ENCODE data around the gene NUP205. TPM values are rescaled to one million over a fixed set of nuclear protein-coding genes. Genes with fewer than 3 reads are reported as not detected.
A peak's percentile ranks its signal among the peaks of the same experiment; 100 is the strongest.

The NUP205 gene
- 147 and 148 TPM in 2 replicates for total RNA-seq
- long read RNA-seq, partial matches to known transcripts: 69 of 83 reads
- long read RNA-seq, other reads (novel, unspliced or antisense): 14 of 83 reads

- peaks cover 16% of the 10 kb centered on the region for H3K4me1 Mint-ChIP-seq
- TF ChIP-seq CTCF (conservative IDR thresholded peaks at IDR 0.05): no peak
- H3K36me3 Mint-ChIP-seq (ENCODE audit: low read depth): peaks cover 3% of the 10 kb centered on the region
- H3K9me3 Mint-ChIP-seq: no peaks in the 10 kb centered on the region
- peak within 1 kb of the TSS; percentile 24 for H3K4me3 Mint-ChIP-seq
- no peak within 1 kb of the TSS for H3K27ac Mint-ChIP-seq (ENCODE audit: unreplicated experiment)
- DNase-seq (ENCODE audit: low read depth, low spot score): peak; percentile 74
- no peaks in the 10 kb centered on the region for H3K27me3 Mint-ChIP-seq (ENCODE audit: low read depth)
Observed at GRCh38 chr7:135557455-135558336, at the start of gene NUP205. Gene NUP205, plus strand, starts transcription at chr7:135557917. Its CDS starts 28 bp downstream, at chr7:135557945.

GRCh38 chr7:135508883-135509588 lies 48.7 kb upstream of the NUP205 start:
- no peak for TF ChIP-seq CTCF (conservative IDR thresholded peaks at IDR 0.05)
- no peak overlapping the region for H3K27ac Mint-ChIP-seq (ENCODE audit: unreplicated experiment)
- peaks cover 8% of the 10 kb centered on the region for H3K4me1 Mint-ChIP-seq
- DNase-seq (ENCODE audit: low read depth, low spot score): peak; percentile 22
- H3K36me3 Mint-ChIP-seq (ENCODE audit: low read depth): peaks cover 3% of the 10 kb centered on the region
- H3K27me3 Mint-ChIP-seq (ENCODE audit: low read depth): no peaks in the 10 kb centered on the region
- no peaks in the 10 kb centered on the region for H3K9me3 Mint-ChIP-seq
- H3K4me3 Mint-ChIP-seq: no peak overlapping the region

- Mint-ChIP-seq H3K9me3 (no peaks in the 10 kb centered on the region), H3K4me3 (no peak overlapping the region), H3K27me3 (ENCODE audit: low read depth) (no peaks in the 10 kb centered on the region), H3K4me1 (peaks cover 8% of the 10 kb centered on the region), H3K36me3 (ENCODE audit: low read depth) (peaks cover 3% of the 10 kb centered on the region), H3K27ac (ENCODE audit: unreplicated experiment) (no peak overlapping the region)
- no peak for TF ChIP-seq CTCF (conservative IDR thresholded peaks at IDR 0.05)
- no peak for DNase-seq (ENCODE audit: low read depth, low spot score)
Observed at GRCh38 chr7:135509589-135509838, 48.2 kb upstream of the NUP205 start.

GRCh38 chr7:135509839-135510591 lies 47.7 kb upstream of the NUP205 start, which contains the start of gene CNOT4:
Gene CNOT4, minus strand, starts transcription at chr7:135510102. Its CDS starts 71,771 bp downstream, at chr7:135438331.
- Mint-ChIP-seq H3K4me1 (peaks cover 8% of the 10 kb centered on the region), H3K9me3 (no peaks in the 10 kb centered on the region), H3K36me3 (ENCODE audit: low read depth) (peaks cover under 1% of the 10 kb centered on the region), H3K4me3 (no peak within 1 kb of the TSS), H3K27ac (ENCODE audit: unreplicated experiment) (no peak within 1 kb of the TSS), H3K27me3 (ENCODE audit: low read depth) (no peaks in the 10 kb centered on the region)
- DNase-seq (ENCODE audit: low read depth, low spot score): peak; percentile 80
- TF ChIP-seq CTCF (conservative IDR thresholded peaks at IDR 0.05): no peak

- no peaks in the 10 kb centered on the region for H3K9me3 Mint-ChIP-seq
- no peaks in the 10 kb centered on the region for H3K36me3 Mint-ChIP-seq (ENCODE audit: low read depth)
- H3K27me3 Mint-ChIP-seq (ENCODE audit: low read depth): no peaks in the 10 kb centered on the region
- no peak for TF ChIP-seq CTCF (conservative IDR thresholded peaks at IDR 0.05)
- peak; percentile 1 for DNase-seq (ENCODE audit: low read depth, low spot score)
- H3K27ac Mint-ChIP-seq (ENCODE audit: unreplicated experiment): no peak overlapping the region
- no peak overlapping the region for H3K4me3 Mint-ChIP-seq
- peaks cover 8% of the 10 kb centered on the region for H3K4me1 Mint-ChIP-seq
Observed at GRCh38 chr7:135510592-135511183, 47.0 kb upstream of the NUP205 start.
